Testis (tissue), 2 donors: ENCODE measurements around the gene RFX5.

Source experiments
- CTCF ChIP-seq, 3 experiments: fragments of 450-650 bp in 2 of 3; fragments of 200-600 bp in 1 of 3; sonication (generic) in 1 of 3; IDR thresholded peaks; one replicate each; pipeline ENCODE4 v1.5.1; 2016 to 2019; ENCODE audit warnings: antibody characterized with exemption in 3 of 3, mild to moderate bottlenecking in 2 of 3, moderate library complexity in 1 of 3
- POLR2A ChIP-seq: fragments of 450-650 bp; IDR thresholded peaks from one replicate; pipeline ENCODE4 v1.6.1; 2017; ENCODE audit warnings: antibody characterized with exemption, mild to moderate bottlenecking, moderate library complexity

- TF ChIP-seq CTCF (IDR thresholded peaks at IDR 0.05) (no peak), POLR2A (no peak)
These were observed 20.8 kb upstream of the RFX5 start for GRCh38 chr1:151367658-151368392.
